SK-N-SH treated with all-trans-retinoic acid at 6 μM for 48 hours (cell line): ENCODE results near the gene TUBGCP4.

Experiments
- ISL1 ChIP-seq: fragments of 250-450 bp; sonication (Bioruptor Pico); IDR thresholded peaks from 2 replicates; pipeline ENCODE4 v2.1.2; 2022; ENCODE audit warnings: mild to moderate bottlenecking, moderate library complexity
- OSR1 ChIP-seq: fragments of 250-450 bp; sonication (Bioruptor Pico); IDR thresholded peaks from 2 replicates; pipeline ENCODE4 v1.8.0; 2022; ENCODE audit warnings: moderate library complexity, mild to moderate bottlenecking, inconsistent platforms
- PPARA ChIP-seq: fragments of 250-450 bp; sonication (Bioruptor Pico); IDR thresholded peaks from 2 replicates; pipeline ENCODE4 v1.5.0; 2020; ENCODE audit warnings: mild to moderate bottlenecking, borderline replicate concordance

DNA sequence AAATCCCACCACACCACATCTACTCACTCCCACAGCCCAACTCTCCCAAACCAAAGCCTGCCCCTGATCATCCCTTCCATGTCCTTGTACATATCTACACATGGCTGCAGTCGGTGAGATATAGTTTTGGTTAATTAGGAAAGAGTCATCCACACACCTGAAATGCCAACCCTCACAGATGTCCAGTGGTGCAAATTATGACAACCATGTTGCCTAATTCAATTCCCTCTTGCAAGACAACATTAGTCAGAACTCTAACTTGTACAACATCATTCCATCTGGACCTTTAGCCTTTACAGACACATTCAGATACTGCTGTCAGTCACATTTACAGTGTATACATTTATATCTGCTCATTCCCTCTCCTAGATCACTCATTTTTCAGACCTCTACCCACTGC is 41.2 kb downstream of the TUBGCP4 start:
- TF ChIP-seq OSR1 (CRISPR knock-in tag) (no peak), ISL1 (CRISPR knock-in tag) (no peak), PPARA (CRISPR knock-in tag) (no peak)
